ENCODE measurements around the gene FAM24A. TPM values are rescaled to one million over a fixed set of nuclear protein-coding genes. Genes with fewer than 3 reads are reported as not detected.

The FAM24A gene
- total RNA-seq, 1 donor from 2014 or later: not detected

GRCh38 chr10:122911889-122912484 is 1.6 kb downstream of the FAM24A start:
- Histone ChIP-seq H3K27me3 (no peaks in the 10 kb centered on the region), H3K9me3 (no peaks in the 10 kb centered on the region), H3K27ac (no peak overlapping the region), H3K4me3 (no peak overlapping the region), H3K36me3 (no peaks in the 10 kb centered on the region), H3K4me1 (no peaks in the 10 kb centered on the region)
- TF ChIP-seq CTCF (IDR thresholded peaks at IDR 0.05): no peak
- no peak for TF ChIP-seq POLR2A (IDR thresholded peaks at IDR 0.05)
- TF ChIP-seq POLR2AphosphoS5 (IDR thresholded peaks at IDR 0.05; ENCODE audit: insufficient read depth in 1 of 2, low read depth in 1 of 2): no peak
- intact Hi-C loops (cut with DNase I): no loop called here
- no peak for DNase-seq (ENCODE audit: extremely low spot score in 2 of 2)

- Histone ChIP-seq H3K4me3 (no peak overlapping the region), H3K27me3 (no peaks in the 10 kb centered on the region), H3K9me3 (no peaks in the 10 kb centered on the region), H3K4me1 (no peaks in the 10 kb centered on the region), H3K27ac (no peak overlapping the region), H3K36me3 (no peaks in the 10 kb centered on the region)
- intact Hi-C loops (cut with DNase I): no loop called here
- no peak for DNase-seq (ENCODE audit: extremely low spot score in 2 of 2)
- no peak for TF ChIP-seq CTCF (IDR thresholded peaks at IDR 0.05)
- no peak for TF ChIP-seq POLR2A (IDR thresholded peaks at IDR 0.05)
- no peak for TF ChIP-seq POLR2AphosphoS5 (IDR thresholded peaks at IDR 0.05; ENCODE audit: insufficient read depth in 1 of 2, low read depth in 1 of 2)
These were observed 5.3 kb downstream of the FAM24A start for GRCh38 chr10:122915700-122916099.

- Histone ChIP-seq H3K27ac (no peak overlapping the region), H3K9me3 (no peaks in the 10 kb centered on the region), H3K4me3 (no peak overlapping the region), H3K4me1 (no peaks in the 10 kb centered on the region), H3K27me3 (no peaks in the 10 kb centered on the region), H3K36me3 (no peaks in the 10 kb centered on the region)
- TF ChIP-seq POLR2AphosphoS5 (IDR thresholded peaks at IDR 0.05; ENCODE audit: insufficient read depth in 1 of 2, low read depth in 1 of 2): no peak
- no peak for TF ChIP-seq POLR2A (IDR thresholded peaks at IDR 0.05)
- TF ChIP-seq CTCF (IDR thresholded peaks at IDR 0.05): no peak
- intact Hi-C loops (cut with DNase I): no loop called here
- no peak for DNase-seq (ENCODE audit: extremely low spot score in 2 of 2)
These were observed 19.7 kb downstream of the FAM24A start for GRCh38 chr10:122930140-122930539.

- H3K27me3 ChIP-seq: no peaks in the 10 kb centered on the region
- TF ChIP-seq CTCF (IDR thresholded peaks at IDR 0.05) (no peak), POLR2A (IDR thresholded peaks at IDR 0.05) (no peak), POLR2AphosphoS5 (IDR thresholded peaks at IDR 0.05; ENCODE audit: insufficient read depth in 1 of 2, low read depth in 1 of 2) (no peak)
- no peak for DNase-seq (ENCODE audit: extremely low spot score in 2 of 2)
- H3K4me3 ChIP-seq: no peak overlapping the region
- H3K4me1 ChIP-seq: no peaks in the 10 kb centered on the region
- H3K36me3 ChIP-seq: no peaks in the 10 kb centered on the region
- no peaks in the 10 kb centered on the region for H3K9me3 ChIP-seq
- no peak overlapping the region for H3K27ac ChIP-seq
- intact Hi-C loops (cut with DNase I): no loop called here
These were observed 20.9 kb downstream of the FAM24A start for GRCh38 chr10:122931088-122931906.
